Skeletal muscle satellite cell (primary cell): ENCODE measurements around the gene GNAS.
A peak's percentile ranks its signal among the peaks of the same experiment; 100 is the strongest.

Source experiments
- H3K27me3 ChIP-seq: 2 replicates; pipeline ENCODE4 v1.7.0; 2013; ENCODE audit warnings: low read length; ENCODE audit not compliant: control insufficient read depth, insufficient read depth
- H3K36me3 ChIP-seq: 2 replicates; pipeline ENCODE4 v1.7.0; 2013; ENCODE audit warnings: mild to moderate bottlenecking, control low read depth, low read length; ENCODE audit not compliant: insufficient read depth
- H3K4me1 ChIP-seq: 2 replicates; pipeline ENCODE4 v1.7.0; 2013; ENCODE audit warnings: low read length; ENCODE audit not compliant: control insufficient read depth, insufficient read depth
- H3K4me2 ChIP-seq: 2 replicates; pipeline ENCODE4 v1.7.0; 2013; ENCODE audit warnings: mild to moderate bottlenecking, low read length
- H3K4me3 ChIP-seq: 2 replicates; pipeline ENCODE4 v1.7.0; 2013; ENCODE audit warnings: low read length
- H3K9ac ChIP-seq: 2 replicates; pipeline ENCODE4 v1.7.0; 2013; ENCODE audit warnings: mild to moderate bottlenecking, low read depth, low read length, moderate library complexity
- H3K9me3 ChIP-seq: replicated peaks from 2 replicates; pipeline ENCODE4 v1.7.0; 2013; ENCODE audit warnings: mild to moderate bottlenecking, control low read depth, low read length

GNAS gene

GRCh38 chr20:58842276-58842675 lies 10.2 kb upstream of the GNAS start:
- no peaks in the 10 kb centered on the region for H3K4me1 ChIP-seq
- no peak overlapping the region for H3K9ac ChIP-seq
- no peaks in the 10 kb centered on the region for H3K9me3 ChIP-seq
- H3K4me2 ChIP-seq = no peak overlapping the region
- H3K4me3 ChIP-seq = no peak overlapping the region
- peaks cover 49% of the 10 kb centered on the region for H3K27me3 ChIP-seq
- H3K36me3 ChIP-seq = no peaks in the 10 kb centered on the region

- no peaks in the 10 kb centered on the region for H3K36me3 ChIP-seq
- no peak overlapping the region for H3K9ac ChIP-seq
- no peaks in the 10 kb centered on the region for H3K9me3 ChIP-seq
- H3K4me1 ChIP-seq = no peaks in the 10 kb centered on the region
- no peak overlapping the region for H3K4me2 ChIP-seq
- peaks cover 43% of the 10 kb centered on the region for H3K27me3 ChIP-seq
- H3K4me3 ChIP-seq = no peak overlapping the region
Measured at GRCh38 chr20:58843128-58843556, 9.4 kb upstream of the GNAS start.

- no peak overlapping the region for H3K4me3 ChIP-seq
- H3K36me3 ChIP-seq = no peaks in the 10 kb centered on the region
- H3K9me3 ChIP-seq = no peaks in the 10 kb centered on the region
- H3K9ac ChIP-seq = no peak overlapping the region
- no peak overlapping the region for H3K4me2 ChIP-seq
- H3K4me1 ChIP-seq = no peaks in the 10 kb centered on the region
- peaks cover 29% of the 10 kb centered on the region for H3K27me3 ChIP-seq
Measured at GRCh38 chr20:58845706-58846105, 6.8 kb upstream of the GNAS start.

- no peak overlapping the region for H3K4me3 ChIP-seq
- no peak overlapping the region for H3K4me2 ChIP-seq
- no peak overlapping the region for H3K9ac ChIP-seq
- H3K9me3 ChIP-seq = no peaks in the 10 kb centered on the region
- peaks cover 3% of the 10 kb centered on the region for H3K4me1 ChIP-seq
- peaks cover 13% of the 10 kb centered on the region for H3K27me3 ChIP-seq
- H3K36me3 ChIP-seq = no peaks in the 10 kb centered on the region
Measured at GRCh38 chr20:58847463-58847862, 5.1 kb upstream of the GNAS start.

- H3K36me3 ChIP-seq = no peaks in the 10 kb centered on the region
- H3K9ac ChIP-seq = peak within 1 kb of the TSS; percentile 72
- peak within 1 kb of the TSS; percentile 74 for H3K4me3 ChIP-seq
- peaks cover 23% of the 10 kb centered on the region for H3K27me3 ChIP-seq
- H3K9me3 ChIP-seq = no peaks in the 10 kb centered on the region
- peak within 1 kb of the TSS; percentile 86 for H3K4me2 ChIP-seq
- H3K4me1 ChIP-seq = peaks cover 5% of the 10 kb centered on the region
Measured at GRCh38 chr20:58850693-58851174, 1.8 kb upstream of the GNAS start, which contains the start of gene GNAS-AS1. GNAS-AS1 (minus strand) TSS chr20:58850902.

- no peaks in the 10 kb centered on the region for H3K36me3 ChIP-seq
- peak overlapping the region; percentile 86 for H3K4me2 ChIP-seq
- peaks cover 28% of the 10 kb centered on the region for H3K27me3 ChIP-seq
- H3K4me3 ChIP-seq = peak overlapping the region; percentile 74
- H3K4me1 ChIP-seq = peaks cover 5% of the 10 kb centered on the region
- H3K9me3 ChIP-seq = no peaks in the 10 kb centered on the region
- no peak overlapping the region for H3K9ac ChIP-seq
Measured at GRCh38 chr20:58851221-58851968, 1.1 kb upstream of the GNAS start.

- peaks cover 35% of the 10 kb centered on the region for H3K27me3 ChIP-seq
- peaks cover 5% of the 10 kb centered on the region for H3K4me1 ChIP-seq
- H3K4me3 ChIP-seq = no peak overlapping the region
- H3K36me3 ChIP-seq = no peaks in the 10 kb centered on the region
- H3K9me3 ChIP-seq = no peaks in the 10 kb centered on the region
- H3K9ac ChIP-seq = no peak overlapping the region
- H3K4me2 ChIP-seq = peak overlapping the region; percentile 86
Measured at GRCh38 chr20:58851969-58852458, 502 bp upstream of the GNAS start.

GRCh38 chr20:58853466-58853865 lies 950 bp downstream of the GNAS start:
- no peaks in the 10 kb centered on the region for H3K36me3 ChIP-seq
- no peak overlapping the region for H3K9ac ChIP-seq
- H3K4me2 ChIP-seq = no peak overlapping the region
- H3K4me3 ChIP-seq = no peak overlapping the region
- H3K27me3 ChIP-seq = peaks cover 49% of the 10 kb centered on the region
- H3K4me1 ChIP-seq = peaks cover 5% of the 10 kb centered on the region
- no peaks in the 10 kb centered on the region for H3K9me3 ChIP-seq

- Histone ChIP-seq H3K4me2 (peak overlapping the region; percentile 75), H3K4me3 (no peak overlapping the region), H3K9ac (no peak overlapping the region), H3K36me3 (no peaks in the 10 kb centered on the region), H3K27me3 (peaks cover 56% of the 10 kb centered on the region), H3K9me3 (no peaks in the 10 kb centered on the region), H3K4me1 (peaks cover 5% of the 10 kb centered on the region)
Measured at GRCh38 chr20:58853976-58854637, 1.6 kb downstream of the GNAS start.

- H3K9me3 ChIP-seq = no peaks in the 10 kb centered on the region
- no peaks in the 10 kb centered on the region for H3K36me3 ChIP-seq
- peak overlapping the region; percentile 34 for H3K4me3 ChIP-seq
- H3K27me3 ChIP-seq = peaks cover 63% of the 10 kb centered on the region
- peak overlapping the region; percentile 75 for H3K4me2 ChIP-seq
- H3K9ac ChIP-seq = no peak overlapping the region
- H3K4me1 ChIP-seq = peaks cover 5% of the 10 kb centered on the region
Measured at GRCh38 chr20:58854638-58855471, 2.3 kb downstream of the GNAS start.
